HG02678 (cell line): ENCODE data around the gene GAA.

ENCODE experiments used
- ATAC-seq: cut with Tn5 transposase; IDR thresholded peaks from one replicate; pipeline ENCODE4 v1.9.1; 2021; ENCODE audit warnings: mild to moderate bottlenecking, moderate library complexity; ENCODE audit not compliant: unreplicated experiment

Gene GAA

DNA sequence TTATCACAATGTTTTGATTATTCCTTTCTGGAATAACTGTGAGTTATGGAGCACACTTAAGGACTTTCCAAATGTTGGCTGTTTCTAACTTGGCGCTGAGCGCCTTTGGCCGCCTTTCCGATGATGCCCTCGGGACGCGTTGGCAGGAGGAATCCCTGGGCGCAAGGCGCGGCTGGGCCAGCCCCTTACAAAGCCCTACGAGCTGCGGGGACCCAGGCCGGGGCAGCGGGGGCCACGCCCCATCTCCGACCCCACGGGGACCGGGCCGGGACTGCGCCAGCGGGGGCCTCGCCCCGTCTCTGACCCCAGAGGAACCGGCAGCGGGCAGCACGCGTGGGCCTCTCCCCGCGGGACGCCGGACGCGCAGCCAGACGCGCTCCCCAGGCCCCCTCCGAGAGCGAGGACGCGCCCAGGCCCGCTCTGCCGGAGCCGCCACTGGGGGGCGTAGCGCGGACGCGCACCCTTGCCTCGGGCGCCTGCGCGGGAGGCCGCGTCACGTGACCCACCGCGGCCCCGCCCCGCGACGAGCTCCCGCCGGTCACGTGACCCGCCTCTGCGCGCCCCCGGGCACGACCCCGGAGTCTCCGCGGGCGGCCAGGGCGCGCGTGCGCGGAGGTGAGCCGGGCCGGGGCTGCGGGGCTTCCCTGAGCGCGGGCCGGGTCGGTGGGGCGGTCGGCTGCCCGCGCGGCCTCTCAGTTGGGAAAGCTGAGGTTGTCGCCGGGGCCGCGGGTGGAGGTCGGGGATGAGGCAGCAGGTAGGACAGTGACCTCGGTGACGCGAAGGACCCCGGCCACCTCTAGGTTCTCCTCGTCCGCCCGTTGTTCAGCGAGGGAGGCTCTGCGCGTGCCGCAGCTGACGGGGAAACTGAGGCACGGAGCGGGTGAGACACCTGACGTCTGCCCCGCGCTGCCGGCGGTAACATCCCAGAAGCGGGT, at the start of gene GAA:
Gene GAA, plus strand, starts transcription at position 571 of the 935 bp plus-strand sequence. CDS start 3,006 bp downstream, outside the sequence.
- ATAC-seq: peak; percentile 83

DNA sequence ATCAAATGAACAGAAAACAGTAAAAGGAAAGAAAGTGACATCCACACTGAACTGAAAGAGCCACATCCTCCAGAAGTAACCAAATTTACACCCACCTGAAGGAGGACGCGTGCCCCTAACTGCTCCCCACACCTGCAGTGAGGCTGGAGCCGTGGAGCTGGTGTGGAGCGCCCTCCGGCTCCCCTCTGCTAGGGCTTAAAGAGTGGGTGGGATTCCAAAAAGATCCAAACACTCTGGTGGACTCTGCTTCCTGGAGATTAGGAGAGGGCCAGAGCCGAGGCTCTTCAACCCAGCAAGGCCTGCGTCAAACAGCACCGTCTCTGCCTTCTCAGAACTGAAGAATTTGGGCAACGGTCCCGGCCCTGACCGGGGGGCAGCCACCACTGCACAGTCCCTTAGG, 49.7 kb upstream of the GAA start:
- no peak for ATAC-seq

GRCh38 chr17:80053102-80053501, 48.3 kb upstream of the GAA start:
- no peak for ATAC-seq

- ATAC-seq: no peak
Observed at GRCh38 chr17:80055597-80055996, 45.8 kb upstream of the GAA start.

GRCh38 chr17:80058311-80058955, 42.9 kb upstream of the GAA start:
- no peak for ATAC-seq

DNA sequence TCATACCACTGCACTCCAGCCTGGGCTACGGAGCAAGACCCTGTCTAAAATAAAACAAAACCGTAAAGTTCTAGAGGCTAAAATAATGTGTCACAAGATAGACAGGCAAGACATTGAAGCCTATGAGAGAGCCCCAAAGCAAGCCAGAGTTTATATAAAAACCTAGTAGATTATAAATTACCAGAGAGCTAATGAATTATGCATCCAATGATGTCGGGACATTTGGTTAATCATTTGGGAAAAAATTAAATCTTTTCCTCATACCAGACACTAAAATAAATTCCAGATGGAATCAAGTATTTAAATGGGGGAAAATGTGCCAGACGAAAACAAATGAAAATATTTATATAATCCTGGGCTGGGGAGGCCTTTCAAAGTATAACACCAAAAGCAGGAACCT, 40.7 kb upstream of the GAA start:
- ATAC-seq: no peak

- no peak for ATAC-seq
Observed at GRCh38 chr17:80061421-80061820, 40.0 kb upstream of the GAA start.

- no peak for ATAC-seq
Observed at GRCh38 chr17:80063830-80064585, 37.4 kb upstream of the GAA start.

DNA sequence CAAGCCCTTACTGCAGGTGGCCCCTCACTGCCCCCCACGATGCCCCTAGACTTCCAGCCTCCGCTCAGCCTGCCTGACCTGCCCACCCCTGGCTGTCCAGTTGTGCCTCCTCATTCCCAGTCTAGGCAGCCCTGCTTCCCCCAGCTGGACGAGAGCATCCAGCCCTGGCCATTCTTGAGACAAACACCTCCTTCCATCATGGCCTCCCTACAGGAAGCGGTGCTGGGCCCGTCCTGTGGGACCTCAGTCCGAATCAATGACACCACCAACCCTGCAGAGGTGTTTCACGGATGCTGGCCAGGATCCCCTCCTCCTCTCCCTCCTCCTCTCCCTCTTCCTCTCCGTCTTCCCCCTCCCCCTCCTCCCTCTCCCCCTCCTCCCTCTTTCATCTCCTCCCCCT, 36.7 kb upstream of the GAA start:
- no peak for ATAC-seq

GRCh38 chr17:80065478-80066170, 35.8 kb upstream of the GAA start:
- ATAC-seq: no peak

DNA sequence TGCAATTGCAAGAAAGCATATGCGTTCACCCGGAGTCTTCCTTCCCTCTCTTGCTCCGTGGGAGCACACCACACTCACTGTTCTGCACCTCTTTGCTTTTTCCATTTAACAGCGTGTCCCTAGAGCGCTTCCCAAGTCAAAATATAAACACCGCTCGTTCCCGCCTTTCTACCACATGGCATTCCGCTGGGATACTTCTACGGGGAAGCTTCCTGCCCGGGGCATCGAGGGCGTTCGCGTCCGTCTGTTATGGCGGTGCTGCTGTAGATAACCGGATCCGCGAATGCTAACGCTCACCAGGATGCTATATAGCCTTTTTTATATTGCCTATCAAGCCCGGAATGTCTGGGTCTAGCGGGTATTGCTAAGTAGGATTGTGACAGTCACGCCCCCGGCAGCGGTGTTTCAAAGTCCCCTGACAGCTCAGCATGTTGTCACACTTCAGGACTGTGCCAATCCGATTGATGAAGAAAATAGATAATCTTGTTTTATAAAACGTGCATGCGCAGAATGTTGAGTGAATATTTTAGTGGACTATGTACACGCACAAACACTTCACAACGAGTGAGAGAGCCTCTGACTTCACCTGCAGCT, 33.9 kb upstream of the GAA start:
- no peak for ATAC-seq

DNA sequence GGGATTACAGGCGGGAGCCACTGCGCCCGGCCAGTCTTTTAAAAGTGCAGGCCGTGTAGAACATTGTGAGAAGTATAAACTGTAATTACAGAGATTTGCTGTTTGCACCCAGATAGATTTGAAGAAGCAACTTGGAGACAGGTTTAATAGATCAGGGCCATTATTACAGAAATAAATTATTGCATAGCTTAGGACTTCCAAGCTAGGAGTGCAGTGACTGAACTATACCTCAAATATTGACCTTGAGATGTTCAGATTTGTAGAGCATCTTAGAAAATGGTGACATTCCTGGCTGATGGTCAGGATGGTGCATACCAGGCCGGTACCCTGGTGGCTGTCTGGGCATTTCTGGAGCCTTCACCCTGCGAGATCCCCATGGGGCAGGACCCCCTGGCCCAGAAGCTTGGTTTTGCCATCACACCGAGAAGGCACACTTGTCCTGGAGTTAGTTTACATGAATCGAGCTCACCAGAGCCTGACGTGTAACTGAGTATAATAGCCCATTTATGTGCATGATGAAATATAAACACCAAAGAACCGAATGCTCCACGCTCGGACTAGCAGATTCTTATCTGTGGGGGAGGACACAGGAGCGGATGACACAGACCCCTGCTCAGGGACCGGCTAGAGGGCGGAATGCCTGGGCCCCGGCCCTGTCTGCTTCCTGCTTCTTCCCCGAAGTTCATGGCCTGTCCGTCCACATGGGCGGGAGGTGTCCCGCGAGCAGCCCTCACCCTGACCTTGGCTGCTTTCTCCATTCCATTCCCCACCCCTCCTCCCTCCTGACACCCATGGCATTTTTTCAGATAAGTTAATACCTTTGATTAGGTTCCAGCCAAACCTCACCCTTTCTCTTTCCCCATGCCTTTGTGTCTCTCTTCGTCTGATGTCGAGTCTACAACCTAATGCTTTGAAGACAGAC, 32.8 kb upstream of the GAA start:
- no peak for ATAC-seq

DNA sequence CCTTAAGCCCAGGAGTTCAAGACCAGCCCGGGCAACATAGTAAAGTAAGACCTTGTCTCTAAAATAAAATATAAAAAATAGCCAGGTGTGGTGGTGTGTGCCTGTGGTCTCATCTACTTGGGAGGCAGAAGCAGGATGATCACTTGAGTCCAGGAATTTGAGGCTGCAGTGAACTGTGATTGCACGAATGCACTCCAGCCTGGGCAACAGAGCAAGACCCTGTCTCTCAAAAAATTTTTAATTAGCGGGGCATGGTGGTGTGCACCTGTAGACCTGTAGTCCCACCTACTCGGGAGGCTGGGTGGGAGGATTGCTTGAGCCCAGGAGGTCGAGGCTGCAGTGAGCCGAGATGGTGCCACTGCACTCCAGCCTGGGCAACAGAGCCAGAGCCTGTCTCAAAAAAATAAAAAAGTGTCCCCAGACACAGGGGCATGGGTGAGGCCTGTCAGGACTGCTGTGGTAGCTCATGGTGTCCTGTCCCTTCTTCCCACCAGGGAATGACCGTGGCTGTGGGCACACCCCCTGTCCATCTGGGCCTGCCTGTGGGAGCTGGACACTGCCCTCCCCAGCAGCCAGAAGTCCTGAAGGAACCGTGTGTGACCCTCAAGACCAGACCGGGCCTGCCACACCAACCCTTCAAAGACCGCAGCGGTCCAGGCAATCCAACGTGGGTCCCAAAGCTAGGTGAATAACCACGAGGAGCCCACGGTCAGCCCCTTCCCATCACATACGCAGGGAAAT, 30.8 kb upstream of the GAA start:
- no peak for ATAC-seq

DNA sequence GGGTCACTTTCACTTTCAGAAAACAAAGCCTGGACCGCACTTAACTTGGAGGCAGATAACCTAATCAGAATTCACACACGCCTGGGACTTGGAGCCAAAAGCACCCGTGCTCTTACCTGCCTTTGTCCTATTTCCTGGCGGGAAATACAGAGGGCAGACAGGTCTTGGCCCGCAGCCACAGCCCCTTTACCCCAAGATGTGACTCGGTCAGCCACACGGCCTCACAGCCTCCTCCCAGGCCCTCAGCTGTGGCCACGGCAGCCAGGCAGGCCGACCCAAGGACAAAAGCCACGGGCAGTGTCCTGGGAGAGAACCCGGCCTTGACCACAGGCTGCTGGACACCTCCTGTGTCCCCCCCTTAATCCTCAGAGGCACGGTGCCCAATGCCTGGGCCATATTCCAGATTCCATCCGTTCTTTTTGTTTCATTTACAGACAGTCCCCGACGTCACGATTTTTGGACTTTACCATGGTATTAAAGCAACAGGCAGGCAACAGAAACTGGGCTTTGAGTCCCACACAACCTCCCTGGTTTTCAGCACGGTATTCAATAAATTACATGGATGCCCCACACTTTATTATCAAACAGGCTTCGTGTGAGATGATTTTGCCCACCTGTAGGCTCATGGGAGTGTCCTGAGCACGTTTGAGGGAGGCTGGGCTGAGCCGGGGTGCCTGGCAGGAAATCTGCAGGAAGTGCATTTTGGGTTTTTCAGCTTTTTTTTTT, 30.1 kb upstream of the GAA start:
- ATAC-seq: no peak

- no peak for ATAC-seq
Observed at GRCh38 chr17:80072410-80072809, 29.0 kb upstream of the GAA start.

DNA sequence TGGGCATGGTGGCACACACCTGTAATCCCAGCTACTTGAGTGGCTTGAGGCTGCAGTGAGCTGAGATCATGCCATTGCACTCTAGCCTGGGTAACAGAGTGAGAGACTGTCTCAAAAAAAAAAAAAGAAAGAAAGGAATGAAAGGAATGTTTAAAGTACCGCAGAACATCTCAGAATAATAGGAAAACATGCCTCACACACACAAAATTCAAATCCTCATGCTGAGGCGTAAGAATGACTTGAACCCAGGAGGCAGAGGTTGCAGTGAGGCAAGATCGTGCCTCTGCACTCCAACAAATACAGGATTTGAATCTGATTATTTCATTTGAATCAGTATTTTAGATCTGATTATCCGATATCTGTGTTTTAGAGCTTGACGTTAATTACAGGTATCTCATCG, 21.3 kb upstream of the GAA start:
- ATAC-seq: no peak

DNA sequence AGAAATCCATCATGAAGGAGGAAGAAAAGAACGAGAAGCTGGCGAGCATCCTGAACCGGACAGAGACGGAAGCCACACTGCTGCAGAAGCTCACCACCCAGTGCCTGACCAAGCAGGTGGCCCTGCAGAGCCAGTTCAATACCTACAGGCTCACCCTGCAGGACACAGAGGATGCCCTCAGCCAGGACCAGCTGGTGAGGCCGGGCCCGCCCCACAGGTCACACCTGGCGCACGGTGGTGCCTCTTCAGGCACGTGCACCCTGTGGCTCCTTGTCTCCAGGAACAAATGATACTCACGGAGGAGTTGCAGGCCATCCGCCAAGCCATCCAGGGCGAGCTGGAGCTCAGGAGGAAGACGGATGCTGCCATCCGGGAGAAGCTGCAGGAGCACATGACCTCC, 19.8 kb upstream of the GAA start:
- no peak for ATAC-seq
